ENCODE data around the gene CD2. TPM values are rescaled to one million over a fixed set of nuclear protein-coding genes. Genes with fewer than 3 reads are reported as not detected.
A peak's percentile ranks its signal among the peaks of the same experiment; 100 is the strongest.
"Not testable (repeated sequence)": the region's sequence is repeated elsewhere in the genome, so short reads cannot be mapped to it uniquely, and the experiment has no call there.

The CD2 gene
- total RNA-seq, 1 donor from 2014 or later: 0.51 TPM

DNA sequence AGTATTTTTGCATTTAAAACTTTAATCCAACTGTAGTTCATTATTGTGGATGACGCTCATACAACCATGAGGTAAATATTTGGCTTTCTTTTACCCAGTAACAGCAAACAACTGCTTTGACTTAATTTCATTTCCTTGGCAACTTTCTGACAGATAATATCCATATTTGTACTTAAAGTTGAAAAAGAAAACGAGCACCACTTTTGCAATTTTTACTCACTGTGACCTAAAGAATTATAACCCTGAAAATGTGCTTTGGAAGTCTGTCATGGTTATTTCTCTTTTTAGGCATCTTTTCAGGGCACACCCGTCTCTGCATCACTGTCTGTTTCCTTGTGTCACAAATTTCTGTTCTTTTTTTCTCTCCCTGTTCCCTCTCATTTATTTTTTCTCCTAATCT is 918 bp upstream of the CD2 start:
- no peak for DNase-seq
- no peak for ATAC-seq (ENCODE audit: poor library complexity)
- intact Hi-C loops (cut with DNase I): no loop called here

DNA sequence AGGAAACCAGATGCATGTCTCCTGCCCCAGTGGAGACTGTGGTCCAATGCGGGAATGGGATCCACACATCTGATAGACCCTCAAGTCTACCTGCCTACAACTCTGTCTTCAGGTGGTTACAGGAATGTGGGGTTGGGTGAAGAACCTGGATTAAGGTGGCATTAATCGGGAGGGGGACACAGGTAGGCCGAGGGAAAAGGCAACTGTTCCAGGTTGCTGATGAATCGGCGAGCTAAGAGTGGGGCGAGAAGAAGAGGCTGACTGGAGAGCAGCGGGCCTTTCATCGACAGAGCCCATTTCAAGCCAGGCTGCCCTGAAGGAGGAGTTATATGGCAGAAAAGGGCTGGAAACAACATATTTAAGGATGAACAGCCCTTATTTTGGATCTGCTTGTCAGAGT is 836 bp downstream of the CD2 start:
- intact Hi-C loops (cut with DNase I): no loop called here
- no peak for ATAC-seq (ENCODE audit: poor library complexity)

DNA sequence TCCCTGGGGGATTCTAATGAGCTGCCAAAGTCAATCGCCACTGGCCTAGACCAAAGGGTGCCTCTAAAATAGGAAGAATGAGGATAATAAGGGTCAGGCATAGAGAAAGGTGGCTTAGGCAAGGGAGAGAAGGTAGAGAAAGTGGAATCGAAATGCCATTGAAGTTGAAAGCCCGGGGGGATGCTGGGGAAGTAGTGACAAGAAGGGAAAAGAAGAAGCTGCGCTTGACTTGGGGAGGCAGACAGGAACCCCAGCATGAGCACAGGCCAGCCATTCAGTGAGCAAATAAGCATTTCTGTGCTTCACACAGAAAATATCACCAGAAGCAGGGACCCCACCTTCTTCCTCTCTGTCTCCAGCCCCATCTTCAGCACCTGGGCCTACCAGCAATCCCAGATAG is 1.5 kb downstream of the CD2 start:
- ATAC-seq (ENCODE audit: poor library complexity) (no peak), DNase-seq (no peak)
- intact Hi-C loops (cut with DNase I): no loop called here

More for the DNA sequence above, 836 bp downstream of the CD2 start:
- no peak for DNase-seq

DNA sequence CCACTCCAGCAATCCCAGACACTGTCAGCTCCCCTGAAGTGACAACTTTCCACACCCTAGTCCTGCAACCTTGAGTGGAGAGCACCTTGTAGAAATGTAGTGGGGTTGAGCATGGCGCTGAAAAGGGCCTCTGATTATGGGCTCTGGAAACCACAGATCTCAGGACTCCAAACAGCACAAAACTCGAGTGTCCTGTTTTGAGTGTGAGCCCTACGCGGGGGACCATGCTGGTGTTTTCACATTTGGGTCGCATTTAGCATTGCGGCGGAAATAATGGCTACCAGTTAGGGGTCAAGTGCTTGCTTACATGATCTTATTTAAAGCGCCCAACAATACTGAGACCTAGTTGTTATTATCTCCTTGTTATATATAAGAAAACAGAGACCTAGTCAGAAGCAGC is 1.9 kb downstream of the CD2 start:
- ATAC-seq (ENCODE audit: poor library complexity); intact Hi-C loops (cut with DNase I); DNase-seq: not testable (repeated sequence)

DNA sequence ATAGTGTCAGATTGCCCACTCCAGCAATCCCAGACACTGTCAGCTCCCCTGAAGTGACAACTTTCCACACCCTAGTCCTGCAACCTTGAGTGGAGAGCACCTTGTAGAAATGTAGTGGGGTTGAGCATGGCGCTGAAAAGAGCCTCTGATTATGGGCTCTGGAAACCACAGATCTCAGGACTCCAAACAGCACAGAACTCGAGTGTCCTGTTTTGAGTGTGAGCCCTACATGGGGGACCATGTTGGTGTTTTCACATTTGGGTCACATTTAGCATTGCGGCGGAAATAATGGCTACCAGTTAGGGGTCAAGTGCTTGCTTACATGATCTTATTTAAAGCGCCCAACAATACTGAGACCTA is 4.2 kb downstream of the CD2 start:
- ATAC-seq (ENCODE audit: poor library complexity); intact Hi-C loops (cut with DNase I); DNase-seq: not testable (repeated sequence)

DNA sequence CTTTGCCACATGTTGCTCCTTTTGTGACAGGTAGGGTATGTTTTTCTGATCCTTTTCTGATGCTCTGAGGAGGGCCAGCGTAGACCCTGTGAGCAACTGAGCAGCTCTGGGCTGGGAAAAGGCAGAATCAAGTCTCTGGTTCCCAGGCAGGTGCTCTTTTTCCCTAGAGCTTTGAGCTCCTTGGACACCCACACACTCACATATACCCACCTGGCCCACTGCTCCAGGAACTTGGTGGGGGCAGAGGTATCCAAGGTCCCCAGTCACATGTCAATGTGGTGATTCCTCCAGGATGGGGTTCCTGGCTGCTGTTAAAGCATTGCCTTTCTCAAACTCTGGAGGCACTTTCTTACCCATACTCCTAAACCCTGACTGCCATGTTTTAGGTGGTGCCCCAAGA is 5.4 kb downstream of the CD2 start:
- no peak for DNase-seq
- no peak for ATAC-seq (ENCODE audit: poor library complexity)
- intact Hi-C loops (cut with DNase I): no loop called here

- DNase-seq (no peak), ATAC-seq (ENCODE audit: poor library complexity) (no peak)
- intact Hi-C loops (cut with DNase I): no loop called here
Measured at GRCh38 chr1:116760487-116760886, 6.3 kb downstream of the CD2 start.

DNA sequence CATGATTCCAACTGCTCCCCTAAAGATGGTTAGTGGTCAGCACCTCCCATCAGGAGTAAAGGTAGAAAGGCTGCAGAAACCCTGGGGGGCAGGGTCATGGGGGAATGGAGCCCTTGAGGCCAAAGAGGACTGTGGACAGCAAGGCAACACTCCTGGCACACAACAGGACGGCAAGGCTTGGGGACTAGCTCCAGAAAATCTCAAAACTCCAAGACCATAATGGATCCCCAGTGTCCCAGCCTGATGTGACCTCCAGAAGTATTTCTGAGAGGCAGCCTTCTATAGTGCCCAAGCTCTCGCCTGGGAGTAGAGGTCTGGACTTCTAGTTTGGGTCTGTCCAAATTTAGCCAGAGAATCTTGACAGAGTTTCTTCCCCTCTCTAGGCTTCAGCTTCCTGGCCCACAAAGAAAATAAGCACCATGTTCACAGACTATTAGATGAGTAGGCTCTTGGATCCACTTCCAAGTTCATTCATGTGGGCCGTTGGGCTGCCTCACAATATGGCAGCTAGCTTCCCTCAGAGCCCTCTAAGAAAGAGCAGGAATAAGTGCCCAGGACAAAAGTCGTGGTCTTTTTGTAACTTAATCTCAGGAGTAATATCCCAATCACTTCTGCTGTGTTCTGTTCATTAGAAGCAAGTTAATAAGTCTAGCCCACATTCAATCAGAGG is 6.9 kb downstream of the CD2 start:
- ATAC-seq (ENCODE audit: poor library complexity) (no peak), DNase-seq (no peak)
- intact Hi-C loops (cut with DNase I): no loop called here

DNA sequence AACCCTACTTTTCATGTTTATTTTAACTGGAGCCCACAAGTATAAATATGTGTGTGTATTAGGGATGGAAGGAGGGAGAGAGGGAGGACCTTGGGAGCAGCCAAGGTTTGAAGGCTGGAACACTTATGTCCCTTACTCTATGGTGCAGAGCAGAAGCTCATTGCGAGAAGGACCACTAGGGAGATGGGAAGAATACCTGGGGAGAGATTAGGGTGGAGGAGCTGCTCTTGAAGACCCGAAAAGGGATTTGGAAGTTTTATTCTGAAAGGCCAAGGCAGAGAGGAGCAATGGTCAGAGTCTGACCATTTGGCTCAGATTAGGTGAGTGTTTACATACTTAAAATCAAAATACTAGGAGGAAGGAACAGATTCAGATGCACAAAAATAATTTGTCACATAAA is 8.1 kb downstream of the CD2 start:
- intact Hi-C loops (cut with DNase I): no loop called here
- DNase-seq (no peak), ATAC-seq (ENCODE audit: poor library complexity) (no peak)

DNA sequence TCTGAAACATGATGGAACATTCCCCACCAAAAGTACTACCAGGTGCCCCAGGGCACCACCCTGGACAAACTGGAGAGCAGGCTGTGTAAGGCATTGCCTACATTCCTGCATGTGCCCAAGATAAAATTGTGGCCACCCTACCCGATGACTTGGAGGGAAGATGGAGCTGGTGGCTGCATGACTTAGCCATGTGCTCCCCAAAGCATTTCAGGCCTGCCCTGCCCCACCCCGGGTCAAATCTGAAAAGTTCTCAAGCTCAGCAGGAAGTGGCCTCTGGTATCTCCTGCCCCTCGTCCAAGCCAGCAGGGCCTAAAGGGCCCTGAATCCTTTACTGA is 8.5 kb downstream of the CD2 start:
- ATAC-seq (ENCODE audit: poor library complexity) (no peak), DNase-seq (no peak)
- intact Hi-C loops (cut with DNase I): no loop called here

GRCh38 chr1:116763116-116763786 is 9.0 kb downstream of the CD2 start:
- no peak for DNase-seq
- ATAC-seq (ENCODE audit: poor library complexity): peak; percentile 29
- intact Hi-C loops (cut with DNase I): no loop called here

- DNase-seq: no peak
- intact Hi-C loops (cut with DNase I): no loop called here
- no peak for ATAC-seq (ENCODE audit: poor library complexity)
Measured at GRCh38 chr1:116763787-116764465, 9.7 kb downstream of the CD2 start.

GRCh38 chr1:116764466-116764898 is 10.3 kb downstream of the CD2 start:
- no peak for ATAC-seq (ENCODE audit: poor library complexity)
- intact Hi-C loops (cut with DNase I): no loop called here
- no peak for DNase-seq

GRCh38 chr1:116764906-116765862 is 11.0 kb downstream of the CD2 start:
- intact Hi-C loops (cut with DNase I): no loop called here
- DNase-seq (no peak), ATAC-seq (ENCODE audit: poor library complexity) (no peak)

DNA sequence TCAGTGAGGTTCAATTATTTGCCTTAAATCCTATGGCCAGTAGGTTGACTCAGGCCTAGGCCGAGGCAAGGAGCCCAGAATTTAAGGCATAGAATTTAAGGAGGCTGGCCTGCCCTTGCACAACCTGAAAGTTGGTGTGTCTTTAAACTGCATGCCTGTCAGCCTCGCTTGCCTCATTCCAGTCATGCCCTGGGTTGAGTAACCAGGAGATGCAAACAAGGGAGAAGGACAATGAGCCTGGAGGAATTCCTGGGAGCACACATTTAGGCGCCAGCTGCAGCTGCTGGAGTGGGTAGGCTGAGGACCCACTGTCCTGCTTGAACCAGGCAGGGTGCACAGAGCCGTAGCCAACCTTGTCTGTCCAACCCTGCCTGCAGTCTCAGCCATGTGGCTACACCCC is 11.7 kb downstream of the CD2 start:
- DNase-seq (no peak), ATAC-seq (ENCODE audit: poor library complexity) (no peak)
- intact Hi-C loops (cut with DNase I): no loop called here

DNA sequence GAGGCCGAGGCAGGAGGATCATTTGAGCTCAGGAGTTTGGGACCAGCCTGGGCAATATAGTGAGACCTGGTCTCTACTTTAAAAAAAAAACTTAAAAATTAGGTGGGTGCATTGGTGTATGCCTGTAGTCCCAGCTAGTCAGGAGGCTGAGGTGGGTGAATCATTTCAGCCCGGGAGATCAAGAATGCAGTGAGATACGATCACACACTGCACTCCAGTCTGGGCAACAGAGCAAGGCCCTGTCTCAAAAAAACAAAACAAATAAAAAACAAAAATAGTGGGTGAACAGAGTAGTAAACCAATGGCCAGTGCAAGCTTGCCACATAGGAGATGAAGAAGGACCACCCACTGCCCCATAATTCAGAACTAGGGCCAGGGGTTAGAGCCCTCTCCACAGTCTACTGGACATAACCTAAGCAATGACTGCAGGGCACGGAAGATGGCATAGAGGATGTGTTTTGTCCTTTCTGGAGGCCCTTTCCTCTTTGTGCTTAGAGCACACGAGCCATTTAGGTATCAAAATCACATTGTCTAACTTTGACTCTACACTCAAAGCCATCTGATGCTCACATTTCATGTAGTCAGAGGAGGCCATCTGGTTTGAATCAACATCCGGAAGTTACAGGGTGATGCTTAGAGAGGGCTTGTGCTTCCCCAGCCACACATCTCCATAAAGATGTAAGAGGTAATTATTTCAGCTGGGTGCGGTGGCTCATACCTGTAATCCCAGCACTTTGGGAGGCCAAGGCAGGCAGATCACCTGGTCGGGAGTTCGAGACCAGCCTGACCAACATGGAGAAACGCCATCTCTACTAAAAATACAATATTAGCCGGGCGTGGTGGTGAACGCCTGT is 12.6 kb downstream of the CD2 start:
- intact Hi-C loops (cut with DNase I): no loop called here
- ATAC-seq (ENCODE audit: poor library complexity) (no peak), DNase-seq (no peak)

GRCh38 chr1:116767782-116768382 is 13.7 kb downstream of the CD2 start:
- no peak for ATAC-seq (ENCODE audit: poor library complexity)
- intact Hi-C loops (cut with DNase I): no loop called here
- no peak for DNase-seq

Data from Right ventricle myocardium superior (tissue), 1 donor.